Anterior cingulate cortex (tissue), 58 donors: ENCODE data around the gene NPR2.
A peak's percentile ranks its signal among the peaks of the same experiment; 100 is the strongest.

Experiments used
- DNase-seq, 58 donors: peaks; one replicate each; lab custom pipeline; 2025; lab: John Stamatoyannopoulos, UW

The NPR2 gene

DNA sequence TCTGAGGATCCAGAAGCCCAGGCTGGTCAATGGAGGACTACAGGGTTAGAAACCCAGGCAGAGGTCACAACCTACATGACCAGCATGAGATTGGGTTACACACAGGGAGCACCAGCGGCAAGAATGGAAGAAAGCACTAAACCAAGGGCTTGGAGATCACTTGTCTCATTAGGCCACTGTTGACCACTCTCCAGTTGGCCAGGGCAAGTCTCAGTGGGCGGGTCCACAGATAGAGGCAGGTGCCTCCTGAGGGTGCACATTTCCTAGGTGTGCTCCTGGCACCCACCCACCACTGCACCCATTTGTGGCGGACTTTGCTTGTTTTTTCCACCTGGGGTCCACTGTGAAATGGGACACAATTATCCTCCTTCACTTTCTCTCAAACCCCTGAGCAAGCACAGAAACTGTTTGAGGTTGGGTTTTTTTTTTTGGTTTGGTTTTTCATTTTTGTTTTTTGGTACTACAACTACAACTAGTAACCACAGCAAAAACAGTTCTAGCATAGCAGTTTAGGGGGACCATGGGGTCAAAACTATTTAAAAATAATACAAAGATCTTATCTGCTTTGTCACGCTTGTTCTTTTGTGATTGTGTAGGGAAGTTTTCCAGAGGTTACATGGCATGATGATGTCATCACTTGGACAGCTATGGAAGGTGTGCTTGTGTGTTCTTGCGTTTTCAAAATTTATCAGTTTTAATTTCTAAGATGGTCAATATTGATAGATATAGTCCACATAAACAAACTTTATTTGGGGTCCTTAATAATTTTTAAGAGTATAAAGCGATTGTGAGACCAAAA is 6.1 kb downstream of the NPR2 start:
- no peak for DNase-seq

DNA sequence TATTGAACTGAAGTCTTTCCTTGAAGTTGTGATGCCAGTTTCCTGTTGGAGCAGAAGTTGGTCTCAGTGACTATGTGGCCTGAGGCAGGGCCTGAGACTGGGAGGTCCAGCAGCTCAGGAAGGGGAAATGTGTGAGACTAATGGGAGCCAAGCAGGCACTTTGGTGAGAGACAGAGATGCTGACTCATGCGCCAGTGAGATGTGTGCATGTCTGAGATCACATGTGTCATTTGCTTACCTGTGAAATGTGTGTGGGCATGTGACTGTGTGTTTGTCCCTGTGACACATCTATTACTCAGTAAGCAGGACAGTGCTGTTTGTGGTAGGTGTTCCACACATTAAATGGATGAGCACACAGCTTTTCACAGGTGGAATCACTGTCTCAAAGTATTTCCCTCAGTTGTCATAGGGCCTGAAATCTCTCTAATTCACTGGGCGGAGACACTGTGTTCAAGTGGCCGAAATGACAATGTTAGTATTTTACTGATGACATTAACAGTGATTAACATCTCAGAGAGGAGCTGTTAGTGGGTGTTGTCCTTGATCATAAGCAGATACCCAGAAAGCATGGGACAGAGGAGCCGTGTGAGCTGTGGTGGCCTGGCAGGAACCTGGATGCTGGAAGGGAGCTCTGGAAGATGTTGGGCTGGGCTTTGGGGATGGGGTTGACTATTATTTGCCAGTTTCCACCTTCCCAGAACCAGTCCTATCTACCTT is 7.4 kb downstream of the NPR2 start:
- no peak for DNase-seq

DNA sequence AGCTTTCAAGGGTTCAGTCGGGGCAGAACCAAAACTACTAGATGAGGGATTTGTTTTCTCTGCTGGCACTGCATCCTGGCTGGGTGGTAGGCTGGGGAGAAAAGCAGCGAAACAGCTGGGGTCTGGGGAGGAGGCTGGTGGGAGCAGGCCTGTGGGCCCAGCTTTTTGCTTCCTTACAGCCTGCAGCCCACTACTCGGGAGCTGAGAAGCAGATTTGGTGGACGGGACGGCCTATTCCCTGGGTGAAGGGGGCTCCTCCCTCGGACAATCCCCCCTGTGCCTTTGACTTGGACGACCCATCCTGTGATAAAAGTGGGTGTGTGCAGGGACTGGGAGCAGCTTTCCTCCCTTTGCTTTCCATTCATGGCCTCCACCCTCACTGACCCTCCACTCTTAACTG is 9.1 kb downstream of the NPR2 start:
- no peak for DNase-seq

DNA sequence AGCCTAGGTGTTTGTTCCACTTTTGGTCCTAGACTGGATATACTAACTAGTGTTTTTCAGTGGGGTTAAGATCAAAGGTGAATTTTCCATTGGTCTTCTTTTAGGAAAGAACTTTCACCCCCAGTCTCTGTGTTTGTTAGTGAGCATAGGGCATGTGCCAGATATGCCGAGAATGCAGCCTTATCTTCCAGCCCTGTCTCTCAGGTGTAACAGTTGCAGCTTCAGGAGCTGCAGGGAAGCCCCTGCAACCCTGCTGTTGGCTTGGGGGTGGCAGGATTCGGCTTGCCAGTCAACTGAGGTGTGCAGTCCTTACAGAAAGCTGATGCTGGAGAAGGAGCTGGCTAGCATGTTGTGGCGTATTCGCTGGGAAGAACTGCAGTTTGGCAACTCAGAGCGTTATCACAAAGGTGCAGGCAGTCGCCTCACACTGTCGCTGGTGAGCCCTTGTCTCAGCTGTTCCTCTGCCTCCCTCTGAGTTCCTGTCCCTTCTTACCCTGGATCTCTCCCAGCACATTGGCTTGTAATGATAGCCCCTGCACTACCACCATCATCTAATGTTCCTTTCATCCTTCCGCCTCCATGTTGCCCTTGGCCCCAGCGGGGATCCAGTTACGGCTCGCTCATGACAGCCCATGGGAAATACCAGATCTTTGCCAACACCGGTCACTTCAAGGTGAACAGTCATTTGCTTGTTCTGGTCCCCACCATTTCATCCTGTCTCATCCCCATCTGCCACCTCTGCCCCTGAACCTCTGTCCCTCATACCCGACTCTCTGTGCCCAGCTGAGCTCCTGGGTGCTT is 10.1 kb downstream of the NPR2 start:
- DNase-seq = no peak

DNA sequence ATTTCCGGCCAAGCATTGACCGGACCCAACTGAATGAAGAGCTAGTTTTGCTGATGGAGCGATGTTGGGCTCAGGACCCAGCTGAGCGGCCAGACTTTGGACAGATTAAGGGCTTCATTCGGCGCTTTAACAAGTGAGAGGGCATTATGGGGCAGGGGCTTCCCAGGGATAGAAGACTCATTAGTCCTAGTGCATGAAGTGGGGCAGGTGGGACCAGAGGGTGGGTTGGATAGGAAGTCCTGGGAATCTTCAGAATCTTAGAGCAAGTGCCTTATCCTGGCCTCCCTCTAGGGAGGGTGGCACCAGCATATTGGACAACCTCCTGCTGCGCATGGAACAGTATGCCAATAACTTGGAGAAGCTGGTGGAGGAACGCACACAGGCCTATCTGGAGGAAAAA is 14.7 kb downstream of the NPR2 start:
- no peak for DNase-seq

DNA sequence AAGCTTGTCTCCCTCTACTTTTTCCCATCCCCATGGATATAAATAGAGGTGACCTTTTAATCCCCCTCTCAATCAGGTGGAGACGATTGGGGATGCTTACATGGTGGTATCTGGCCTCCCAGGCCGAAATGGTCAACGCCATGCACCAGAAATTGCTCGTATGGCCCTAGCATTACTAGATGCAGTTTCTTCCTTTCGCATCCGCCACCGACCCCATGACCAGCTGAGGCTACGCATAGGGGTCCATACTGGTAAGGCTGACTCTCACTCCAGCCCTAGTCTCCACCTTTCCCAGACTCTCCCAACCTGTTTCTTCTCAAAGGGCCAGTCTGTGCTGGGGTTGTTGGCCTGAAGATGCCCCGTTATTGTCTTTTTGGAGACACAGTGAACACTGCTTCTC is 17.0 kb downstream of the NPR2 start:
- no peak for DNase-seq

DNA sequence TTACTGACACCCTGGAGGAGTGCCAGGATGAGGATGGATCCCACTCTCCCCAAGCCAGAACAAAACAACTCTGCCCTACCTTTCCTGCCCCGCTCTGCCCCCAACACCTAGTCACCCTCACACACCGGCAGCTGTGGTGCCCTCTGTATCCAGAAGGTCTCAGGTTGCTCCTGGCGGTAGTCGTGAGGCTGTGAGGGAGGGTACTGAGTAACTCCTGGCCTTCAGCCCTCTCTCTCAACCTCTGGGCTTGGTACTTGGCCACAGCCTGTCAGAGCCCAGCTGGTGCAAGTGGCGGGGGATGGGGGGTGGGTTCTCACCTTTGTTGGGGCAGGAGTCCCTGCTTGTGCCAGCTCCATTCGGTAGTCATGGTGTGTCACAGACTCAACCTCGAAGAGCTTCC is 18.7 kb downstream of the NPR2 start:
- no peak for DNase-seq

DNA sequence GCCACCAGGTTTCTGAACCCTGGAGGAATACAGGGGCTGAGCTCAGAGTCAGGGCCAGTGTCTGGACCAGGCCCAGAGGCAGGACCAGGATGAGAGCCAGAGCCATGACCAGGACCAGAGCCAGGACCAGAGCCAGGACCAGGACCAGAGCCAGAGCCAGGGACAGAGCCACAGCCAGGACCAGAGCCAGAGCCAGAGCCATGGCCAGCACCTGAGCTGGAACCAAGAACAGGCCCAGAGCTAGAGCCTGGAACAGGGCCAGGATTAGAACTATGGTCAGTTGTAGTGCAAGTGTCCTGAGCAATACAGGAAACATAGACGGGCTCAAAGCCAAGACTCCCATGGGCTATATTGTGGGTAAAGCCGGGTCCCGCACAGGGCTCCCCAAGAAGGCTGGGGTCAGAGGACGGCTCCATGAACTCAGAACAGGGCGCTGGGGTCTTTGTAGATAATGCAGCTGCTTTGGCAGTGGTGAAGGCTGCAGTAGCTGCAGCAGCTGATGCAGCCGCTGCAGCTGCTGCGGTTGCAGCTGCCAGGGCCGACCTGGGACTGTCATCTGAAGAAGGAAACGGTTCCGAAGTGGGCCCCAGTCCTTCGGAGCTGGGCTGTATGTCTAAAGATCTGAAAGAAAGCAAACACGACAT is 20.1 kb downstream of the NPR2 start:
- DNase-seq = peak in 29 of 58 donors; percentile 12 to 70 (median 33)

DNA sequence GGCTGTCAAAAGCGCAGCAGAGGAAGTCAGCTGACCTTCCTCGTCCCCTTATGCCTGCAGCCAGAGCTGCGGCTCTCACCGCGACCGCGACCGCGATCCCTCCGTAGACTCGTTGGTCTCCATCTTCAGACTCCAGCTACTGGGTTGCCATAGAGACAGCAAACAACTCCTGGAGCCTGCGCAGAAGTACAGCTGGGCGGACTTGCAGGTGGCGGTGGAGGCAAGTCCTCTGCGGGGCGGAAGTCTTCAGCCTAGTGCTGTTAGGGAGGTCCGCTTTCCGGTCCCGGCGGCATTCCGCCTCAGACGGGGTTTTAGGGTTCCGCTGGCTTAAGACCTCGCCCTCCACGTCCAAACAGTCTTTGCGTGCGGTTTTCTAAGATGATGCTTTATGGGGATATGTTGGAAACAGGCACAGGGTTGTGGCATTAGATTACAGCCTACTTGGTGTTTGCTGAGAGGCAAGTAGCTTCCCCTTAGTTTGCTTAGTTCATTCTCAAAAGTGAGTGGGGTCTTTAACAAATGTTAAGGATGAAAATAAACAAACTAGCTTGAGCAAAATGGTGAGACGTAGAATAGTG is 20.7 kb downstream of the NPR2 start, which contains the start of gene SPAG8:
Gene SPAG8 (minus strand): TSS at position 238 of the 578 bp plus-strand sequence. CDS start 115 bp downstream, at position 123.
- peak; percentile 63 to 98 (median 91) for DNase-seq

DNA sequence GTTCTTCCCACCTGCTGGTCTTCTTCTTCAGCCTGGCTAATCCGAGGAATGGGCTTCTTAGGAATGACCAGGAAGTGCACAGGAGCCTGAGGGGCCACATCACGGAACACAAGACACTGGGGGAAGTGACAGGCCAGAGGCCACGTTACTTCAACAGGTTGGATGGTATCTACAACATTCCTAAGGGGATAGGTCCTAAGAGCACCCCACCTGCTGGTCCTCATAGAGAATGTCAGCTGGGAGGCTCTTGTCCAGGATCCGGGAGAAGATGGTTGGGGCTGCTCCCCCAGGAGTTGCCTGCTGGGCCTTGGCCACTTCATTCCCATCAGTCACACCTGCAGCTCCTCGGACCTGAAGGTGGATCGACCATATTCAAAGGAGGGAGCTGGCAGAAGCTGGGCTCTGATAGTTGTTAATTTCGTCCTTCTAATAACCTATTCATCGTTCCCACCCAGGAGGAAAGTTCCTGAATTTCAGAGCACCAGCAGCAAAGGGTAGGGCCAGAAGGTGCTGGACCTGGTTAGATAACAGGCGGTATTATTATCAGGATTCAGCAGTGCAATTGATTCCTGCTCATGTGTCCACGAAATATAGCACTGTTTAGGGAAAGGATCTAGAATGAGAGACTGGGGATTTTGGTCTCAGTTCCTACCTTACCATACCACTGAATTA is 22.2 kb downstream of the NPR2 start:
- DNase-seq = no peak

DNA sequence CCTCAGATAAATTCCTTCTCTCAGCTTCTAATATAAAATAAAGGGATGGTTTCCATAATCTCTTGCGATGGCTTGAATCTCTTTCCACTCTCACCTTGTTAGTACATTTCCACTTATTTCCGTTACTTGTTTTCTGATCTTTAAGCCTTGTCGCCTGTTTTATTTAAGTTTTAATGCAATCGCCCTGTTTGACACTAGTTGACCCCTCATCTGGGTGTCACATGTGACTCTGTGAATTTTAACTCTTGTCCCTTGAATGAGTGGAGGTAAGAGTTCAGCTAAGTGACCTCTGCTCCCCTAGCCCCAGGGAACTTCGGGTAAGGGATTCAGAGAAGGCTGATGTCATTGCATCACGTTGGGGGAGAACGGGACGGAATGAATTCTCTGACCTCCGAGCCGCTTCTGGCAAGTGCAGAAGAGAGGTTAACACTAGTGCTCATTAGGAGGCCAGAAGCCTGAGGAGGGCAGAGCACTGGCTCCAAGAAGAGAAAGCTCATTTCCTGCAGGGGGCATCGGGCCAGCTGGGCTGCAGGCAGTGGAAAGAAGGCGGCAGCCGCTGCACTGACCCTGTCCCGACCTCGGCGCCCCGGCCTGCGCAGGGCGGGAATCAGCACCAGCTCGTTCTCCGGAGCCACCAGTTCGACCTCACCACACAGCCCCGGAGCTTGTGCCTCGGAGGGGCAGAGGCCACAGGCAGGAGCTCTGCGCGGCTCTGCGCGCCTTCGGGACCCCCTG is 22.9 kb downstream of the NPR2 start:
- DNase-seq = peak in 43 of 58 donors; percentile 22 to 80 (median 62)

DNA sequence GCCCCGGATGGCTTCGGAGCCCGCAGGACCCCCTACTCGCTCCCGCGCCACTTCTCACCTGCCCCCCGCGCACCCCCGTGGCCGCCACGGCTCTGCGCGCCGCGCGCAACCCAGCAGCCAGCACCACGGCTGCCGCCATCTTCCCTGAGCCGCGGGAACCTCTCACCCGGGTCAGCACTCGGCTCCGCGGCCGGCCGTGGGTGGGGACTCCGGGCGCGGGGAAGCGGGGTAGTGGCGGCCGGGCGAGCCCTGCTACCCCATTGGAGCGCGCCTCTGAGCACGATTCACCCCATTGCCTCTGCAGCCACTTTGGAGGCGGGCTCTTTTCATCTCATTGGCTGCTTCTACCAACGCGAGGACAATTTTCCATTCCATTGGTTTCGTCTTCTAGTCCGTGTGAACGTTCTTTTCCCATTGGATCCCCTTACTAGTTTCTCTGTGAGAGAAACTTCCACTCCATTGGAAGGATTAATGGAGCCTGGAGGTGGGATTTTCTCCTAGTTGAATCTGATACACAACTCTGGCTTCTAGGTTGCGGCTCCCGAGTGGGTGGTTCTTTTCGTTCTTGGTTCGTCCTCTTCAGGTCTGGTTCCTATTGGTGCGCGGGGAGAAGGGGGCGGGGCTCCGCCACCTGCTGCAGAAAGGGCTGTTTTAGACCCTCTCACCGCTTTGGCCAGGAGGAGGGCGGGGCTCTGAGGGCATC is 23.6 kb downstream of the NPR2 start, which contains the start of gene HINT2:
Gene HINT2 (minus strand): TSS at position 202 of the 703 bp plus-strand sequence. CDS start 63 bp downstream, at position 139.
- peak; percentile 75 to 100 (median 95) for DNase-seq

DNA sequence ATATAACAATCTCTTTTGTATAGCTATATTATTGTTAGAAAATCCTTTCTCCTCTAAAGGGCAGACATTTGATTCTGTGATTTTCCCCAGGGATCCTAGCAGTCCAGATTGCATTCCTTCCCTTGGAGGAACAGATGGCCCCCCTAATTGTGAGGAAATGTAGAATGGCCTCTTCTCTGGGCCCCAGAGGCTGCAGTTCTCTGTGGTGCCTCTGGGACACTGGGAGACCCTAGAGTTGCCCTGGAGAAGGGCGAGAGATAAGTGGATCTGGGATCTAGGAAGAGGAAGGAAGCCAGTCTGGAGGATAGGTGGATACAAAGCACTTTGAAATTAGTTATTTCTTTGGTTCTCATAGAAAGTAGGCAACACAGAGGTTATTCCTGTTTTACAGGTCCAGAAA is 25.3 kb downstream of the NPR2 start:
- DNase-seq = no peak

DNA sequence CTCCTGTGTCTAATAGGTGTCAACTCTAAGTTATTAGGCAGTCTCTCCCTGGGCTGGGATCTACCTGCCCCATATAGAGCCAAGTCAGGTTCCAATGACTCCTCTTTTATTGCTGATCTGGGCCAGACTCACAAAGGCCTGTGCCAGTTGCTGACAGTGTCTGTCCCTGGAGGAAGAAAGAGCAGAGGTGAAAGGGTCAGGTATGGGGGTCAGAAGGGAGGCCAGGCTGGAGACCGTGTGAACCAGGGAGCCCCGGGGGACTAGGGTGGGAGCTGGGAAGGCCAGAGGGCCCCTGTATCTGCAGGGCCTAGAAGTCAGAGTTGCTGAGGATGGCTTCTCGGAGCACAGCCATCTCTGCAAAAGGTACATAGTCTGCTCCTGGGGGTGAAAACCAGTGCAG is 26.9 kb downstream of the NPR2 start:
- no peak for DNase-seq

DNA sequence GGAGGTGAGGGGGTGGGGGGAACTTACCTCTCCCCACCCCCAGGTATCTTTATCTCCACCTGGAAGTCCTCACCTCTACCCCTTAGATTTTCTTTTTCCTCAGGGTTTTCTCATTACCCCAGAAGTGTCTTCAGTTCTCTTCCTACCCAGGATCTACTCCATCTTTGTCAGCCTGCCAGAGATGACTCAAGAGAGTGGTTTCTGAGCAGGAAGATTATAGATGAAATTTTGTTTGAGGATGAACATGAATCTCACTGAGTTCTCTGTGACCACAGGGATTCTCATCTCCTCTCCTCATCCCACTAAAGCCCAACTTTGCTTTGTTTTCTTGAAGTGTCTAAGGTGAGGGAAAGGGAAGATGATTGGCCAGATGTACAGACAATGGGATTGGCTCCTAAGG is 28.7 kb downstream of the NPR2 start:
- DNase-seq = no peak

DNA sequence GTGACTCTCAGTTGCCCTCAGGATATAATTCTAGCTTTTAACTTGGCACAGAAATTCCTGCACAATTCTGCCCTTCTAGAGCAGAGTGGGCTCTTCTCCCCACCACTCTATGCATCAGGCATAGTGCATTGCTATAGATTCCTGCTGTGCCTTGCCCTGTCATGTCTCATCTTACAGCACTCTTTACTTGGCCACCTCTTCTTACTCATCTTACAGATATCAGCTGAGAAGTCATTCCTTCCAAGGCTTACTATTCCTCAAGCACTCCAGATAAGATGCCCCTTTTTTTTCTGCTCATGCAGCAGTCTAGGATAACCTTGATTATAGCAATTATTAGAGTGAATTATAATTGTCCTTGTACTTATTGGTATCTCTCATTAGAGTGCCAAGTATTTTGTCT is 31.5 kb downstream of the NPR2 start:
- DNase-seq = no peak

DNA sequence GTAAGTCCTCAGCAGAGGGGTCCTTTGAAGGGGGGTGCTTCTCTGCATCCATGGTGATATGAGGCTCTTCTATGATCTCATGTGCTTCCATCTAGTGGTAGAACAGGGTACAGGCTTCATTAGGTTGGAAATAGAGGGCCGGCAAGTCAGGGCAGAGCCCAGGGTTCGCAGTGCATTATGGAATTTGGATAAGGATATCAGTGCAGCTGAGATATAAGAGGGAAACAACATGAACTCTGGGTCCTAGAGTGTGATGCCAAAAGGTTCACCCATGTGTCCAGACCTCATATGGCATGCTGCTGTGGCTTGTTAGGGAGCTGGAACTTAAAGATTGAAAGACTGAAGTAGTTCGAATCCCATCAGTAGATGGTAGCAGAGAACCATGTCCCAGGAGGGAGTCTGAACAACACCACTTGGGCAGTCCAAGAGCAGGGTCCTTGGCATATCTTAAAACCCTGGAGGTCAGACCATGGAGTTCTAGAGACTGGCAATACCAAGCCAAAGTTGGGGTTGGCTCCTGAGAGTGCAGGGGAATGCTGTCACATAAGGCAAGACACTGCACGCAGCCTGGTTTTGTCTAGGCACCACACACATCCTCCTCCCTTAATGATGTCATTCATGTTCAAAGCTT is 34.8 kb downstream of the NPR2 start:
- DNase-seq = peak in 14 of 58 donors; percentile 12 to 75 (median 29)

DNA sequence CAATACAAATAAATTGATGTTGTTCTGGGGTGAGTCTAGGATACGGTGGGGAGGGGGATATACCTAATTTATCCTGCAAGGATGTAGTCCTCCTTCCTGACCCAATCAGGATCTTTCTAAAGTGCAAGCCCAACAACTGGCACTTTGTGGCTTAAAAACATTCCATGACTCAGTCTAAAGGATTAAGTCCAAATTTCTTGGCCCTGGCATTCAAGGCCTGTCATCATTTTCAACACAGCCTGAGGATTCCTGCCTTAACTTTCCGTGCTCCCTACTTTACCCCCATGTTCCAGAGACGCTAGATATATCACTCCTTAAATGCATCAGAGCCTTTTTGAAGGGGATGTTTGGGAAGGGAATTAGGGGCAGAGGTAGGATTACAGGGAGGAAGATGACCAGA is 36.1 kb downstream of the NPR2 start:
- no peak for DNase-seq
